ENCODE results near the gene PTPRD.

- no peak for TF ChIP-seq POLR2A (IDR thresholded peaks at IDR 0.05; ENCODE audit: low read depth, low read length)
- no peak for TF ChIP-seq POLR2AphosphoS5 (IDR thresholded peaks at IDR 0.05; ENCODE audit: low read depth, low read length)
- TF ChIP-seq TAF1 (IDR thresholded peaks at IDR 0.05; ENCODE audit: borderline replicate concordance, low read depth, low read length): no peak
Observed at GRCh38 chr9:9045572-9045971, 1567.2 kb downstream of the PTPRD start.

All from GM12892 (cell line).